ENCODE data around the gene JMY.

GRCh38 chr5:79287907-79288306, 52.0 kb downstream of the JMY start:
- no peak for TF ChIP-seq GATA3 (IDR thresholded peaks at IDR 0.05; ENCODE audit: low read depth, low read length)
- TF ChIP-seq GATA2 (IDR thresholded peaks at IDR 0.05; ENCODE audit: low read depth, low read length), result no peak
